HG03159 (cell line): ENCODE results near the gene TAF1C.
A peak's percentile ranks its signal among the peaks of the same experiment; 100 is the strongest.
"Not testable (repeated sequence)": the region's sequence is repeated elsewhere in the genome, so short reads cannot be mapped to it uniquely, and the experiment has no call there.

Experiments
- ATAC-seq: cut with Tn5 transposase; IDR thresholded peaks from one replicate; pipeline ENCODE4 v1.9.1; 2021; ENCODE audit warnings: mild to moderate bottlenecking, moderate library complexity; ENCODE audit not compliant: unreplicated experiment

TAF1C gene, protein sequence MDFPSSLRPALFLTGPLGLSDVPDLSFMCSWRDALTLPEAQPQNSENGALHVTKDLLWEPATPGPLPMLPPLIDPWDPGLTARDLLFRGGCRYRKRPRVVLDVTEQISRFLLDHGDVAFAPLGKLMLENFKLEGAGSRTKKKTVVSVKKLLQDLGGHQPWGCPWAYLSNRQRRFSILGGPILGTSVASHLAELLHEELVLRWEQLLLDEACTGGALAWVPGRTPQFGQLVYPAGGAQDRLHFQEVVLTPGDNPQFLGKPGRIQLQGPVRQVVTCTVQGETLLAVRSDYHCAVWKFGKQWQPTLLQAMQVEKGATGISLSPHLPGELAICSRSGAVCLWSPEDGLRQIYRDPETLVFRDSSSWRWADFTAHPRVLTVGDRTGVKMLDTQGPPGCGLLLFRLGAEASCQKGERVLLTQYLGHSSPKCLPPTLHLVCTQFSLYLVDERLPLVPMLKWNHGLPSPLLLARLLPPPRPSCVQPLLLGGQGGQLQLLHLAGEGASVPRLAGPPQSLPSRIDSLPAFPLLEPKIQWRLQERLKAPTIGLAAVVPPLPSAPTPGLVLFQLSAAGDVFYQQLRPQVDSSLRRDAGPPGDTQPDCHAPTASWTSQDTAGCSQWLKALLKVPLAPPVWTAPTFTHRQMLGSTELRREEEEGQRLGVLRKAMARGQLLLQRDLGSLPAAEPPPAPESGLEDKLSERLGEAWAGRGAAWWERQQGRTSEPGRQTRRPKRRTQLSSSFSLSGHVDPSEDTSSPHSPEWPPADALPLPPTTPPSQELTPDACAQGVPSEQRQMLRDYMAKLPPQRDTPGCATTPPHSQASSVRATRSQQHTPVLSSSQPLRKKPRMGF

DNA sequence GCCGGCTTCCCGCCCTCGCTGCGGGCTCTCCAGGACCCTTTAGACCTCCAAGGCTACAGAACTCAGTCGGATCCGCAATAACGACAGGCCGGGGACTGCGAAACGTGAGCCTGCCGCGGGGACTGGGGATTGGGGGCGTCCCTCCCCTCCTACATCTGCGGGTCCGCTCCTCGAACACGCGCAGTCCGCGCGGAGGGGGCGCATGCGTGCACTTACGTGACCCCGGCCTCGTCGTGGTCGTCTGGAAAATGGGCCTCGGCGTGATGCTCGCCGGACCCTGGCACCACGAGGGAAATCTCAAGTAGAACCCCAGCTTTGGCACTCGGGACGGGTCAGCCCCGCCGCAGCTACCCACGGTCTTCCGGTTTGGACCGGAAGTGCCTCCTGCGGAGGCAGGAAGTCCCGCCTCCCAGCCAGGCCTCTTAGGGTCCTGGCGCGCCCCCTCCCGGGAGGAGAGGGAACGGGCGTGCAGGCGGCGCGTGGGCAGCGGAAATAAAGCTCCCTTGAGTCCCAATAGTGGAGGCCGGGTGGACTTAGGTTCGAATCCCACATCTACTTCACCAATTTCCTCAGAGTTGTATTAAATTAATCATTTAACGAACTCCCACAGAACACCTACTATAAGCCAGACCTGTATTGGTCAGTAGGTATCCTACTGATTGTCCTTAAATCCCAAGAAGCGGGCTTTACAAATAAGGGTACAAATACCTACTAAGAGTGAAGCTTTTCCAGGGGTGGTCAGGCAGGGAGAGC is at the start of gene TAF1C:
TSS of gene TAF1C (minus strand) at position 373 of the 753 bp plus-strand sequence. CDS start 2,069 bp downstream, outside the sequence.
- peak; percentile 92 for ATAC-seq

DNA sequence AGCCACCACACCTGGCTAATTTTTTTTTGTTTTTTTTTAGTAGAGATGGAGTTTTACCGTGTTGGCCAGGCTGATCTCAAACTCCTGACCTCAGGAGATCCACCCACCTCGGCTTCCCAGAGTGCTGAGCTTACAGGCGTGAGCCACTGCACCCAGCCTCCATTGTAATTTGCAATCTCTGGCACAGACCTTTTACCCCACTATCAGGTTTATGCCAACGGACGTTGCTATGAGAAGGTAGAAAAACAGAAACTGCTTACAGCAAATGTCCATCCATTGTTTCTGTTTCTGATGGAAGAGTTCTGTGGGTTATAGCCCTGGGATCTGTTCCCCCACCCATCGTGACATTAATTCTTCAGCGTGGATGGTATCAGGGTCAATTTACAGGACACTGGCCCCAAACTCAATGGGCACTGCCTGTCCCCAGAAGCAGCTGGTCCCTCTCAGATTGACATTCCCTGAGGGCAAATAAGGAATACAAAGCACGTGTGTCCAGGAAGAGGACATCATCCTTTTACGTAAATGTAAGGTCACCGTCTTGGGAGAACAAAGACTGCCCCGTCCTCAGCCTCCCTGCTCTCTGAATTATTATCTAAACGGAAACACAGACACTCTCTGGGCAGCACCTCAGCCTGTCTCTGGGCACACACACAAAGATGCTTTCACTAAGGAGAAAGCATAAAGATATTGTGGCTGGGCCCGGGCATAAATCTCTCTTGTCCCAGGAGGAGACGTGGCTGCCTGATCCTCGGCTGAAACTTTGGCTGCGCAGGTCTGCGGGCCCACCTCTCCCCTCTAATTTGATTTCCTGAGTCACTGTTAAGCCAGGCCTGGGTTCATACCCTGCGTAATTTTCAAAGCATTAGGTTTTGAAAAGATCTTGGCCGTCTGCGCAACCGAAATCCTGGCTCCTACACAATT is 47.7 kb upstream of the TAF1C start:
- ATAC-seq: no peak

DNA sequence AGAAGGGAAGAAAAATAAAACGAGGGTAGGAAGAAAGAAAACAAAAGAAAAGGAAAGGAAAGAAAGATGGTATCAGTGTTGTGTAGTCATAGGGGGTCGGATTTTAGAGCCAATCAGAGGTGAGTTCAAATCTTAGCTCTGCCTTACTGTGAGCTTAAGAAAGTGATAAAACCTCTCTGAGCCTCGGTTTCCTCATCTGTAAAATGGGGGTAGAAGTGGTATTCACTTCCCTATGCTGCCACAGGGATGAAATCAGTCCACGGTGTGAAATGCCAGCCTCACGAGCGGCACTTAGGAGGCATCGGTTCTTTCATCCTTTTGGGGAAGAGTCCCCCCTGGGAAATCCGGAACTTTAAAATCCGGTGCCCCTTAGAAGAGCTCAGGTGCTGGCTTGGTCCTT is 46.9 kb upstream of the TAF1C start:
- ATAC-seq: no peak

DNA sequence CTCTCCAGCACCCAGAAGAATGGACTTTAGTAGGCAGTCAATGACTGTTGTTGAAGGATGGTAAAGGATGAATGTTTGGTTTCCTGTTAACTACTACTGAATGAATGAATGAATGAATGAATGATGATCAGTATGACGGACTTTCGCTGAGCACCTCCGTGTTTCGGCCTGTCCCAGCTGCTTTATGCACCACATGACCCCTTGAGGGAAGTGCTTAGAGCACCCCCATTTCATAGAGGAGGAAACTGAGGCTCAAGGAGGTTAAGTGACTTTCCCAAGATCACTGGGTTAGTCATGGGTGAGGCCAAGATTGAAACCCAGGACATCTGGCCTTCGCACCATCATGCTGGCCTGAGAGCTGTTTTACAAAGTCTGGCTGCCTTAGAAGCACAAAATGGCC is 46.1 kb upstream of the TAF1C start:
- ATAC-seq: no peak

DNA sequence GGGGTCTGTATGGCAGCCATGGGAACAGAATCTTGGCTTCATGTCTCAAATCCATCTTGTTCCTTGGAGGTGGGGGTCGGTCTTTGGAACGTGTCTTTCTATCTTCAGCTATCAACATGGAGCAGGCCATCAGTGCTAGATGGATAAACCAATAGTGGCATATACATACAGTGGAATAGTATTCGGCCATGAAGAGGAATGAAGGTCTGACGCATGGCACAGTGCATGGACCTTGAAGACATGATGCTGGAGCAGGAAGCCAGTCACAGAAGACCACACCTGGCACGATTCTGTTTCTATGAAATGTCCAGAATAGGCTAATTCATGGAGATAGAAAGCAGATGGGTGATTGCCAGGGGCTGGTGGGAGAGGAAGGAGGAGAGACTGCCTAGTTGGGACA is 45.2 kb upstream of the TAF1C start:
- ATAC-seq: no peak

DNA sequence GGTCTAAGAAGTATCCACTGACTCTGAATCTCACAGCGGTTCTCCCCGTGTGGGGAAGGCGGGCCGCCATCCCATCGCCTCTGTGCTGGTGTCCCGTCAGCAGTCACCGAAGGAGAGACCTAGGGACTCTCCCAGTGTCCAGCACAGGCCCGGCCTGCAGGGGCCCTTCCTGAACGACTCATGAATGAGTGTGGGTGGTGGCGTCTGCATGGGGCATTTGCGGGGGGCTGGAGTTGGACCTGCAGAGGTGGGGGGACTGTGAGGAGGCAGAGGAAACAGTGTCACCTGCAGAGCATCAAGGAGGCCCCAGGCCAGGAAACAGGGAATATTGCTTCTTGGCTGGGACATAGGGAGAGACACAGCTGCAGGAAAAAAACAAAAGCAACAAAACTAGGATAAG is 42.6 kb upstream of the TAF1C start:
- ATAC-seq: no peak

DNA sequence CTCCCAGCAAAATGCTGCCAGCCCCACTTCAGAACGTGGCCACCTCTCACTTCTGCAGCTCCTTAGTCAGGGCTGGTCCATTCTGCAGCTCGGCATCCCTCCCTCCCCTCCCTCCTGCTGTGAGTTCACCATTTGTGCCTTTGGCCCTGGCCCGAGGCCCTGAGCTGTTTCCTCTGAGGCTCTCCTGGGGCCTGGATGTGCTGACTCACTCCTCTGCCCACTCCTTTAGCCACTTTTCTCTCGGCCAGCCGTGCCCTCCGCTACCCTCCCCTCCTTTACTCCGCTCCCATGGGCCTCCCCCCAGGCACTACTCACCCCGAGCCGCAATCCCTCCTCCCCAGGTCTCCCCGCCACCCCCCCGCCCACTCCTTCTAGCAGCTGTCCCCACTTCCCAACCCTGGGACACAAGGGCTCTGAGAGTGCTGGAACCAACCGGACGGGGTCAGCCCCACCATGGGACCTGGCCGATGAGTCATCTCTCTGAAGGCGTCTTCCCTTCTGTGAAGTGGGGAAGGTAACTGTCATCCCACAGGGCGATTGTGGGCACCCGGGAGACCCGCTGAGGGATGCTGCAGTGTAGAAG is 41.5 kb upstream of the TAF1C start:
- ATAC-seq: no peak

DNA sequence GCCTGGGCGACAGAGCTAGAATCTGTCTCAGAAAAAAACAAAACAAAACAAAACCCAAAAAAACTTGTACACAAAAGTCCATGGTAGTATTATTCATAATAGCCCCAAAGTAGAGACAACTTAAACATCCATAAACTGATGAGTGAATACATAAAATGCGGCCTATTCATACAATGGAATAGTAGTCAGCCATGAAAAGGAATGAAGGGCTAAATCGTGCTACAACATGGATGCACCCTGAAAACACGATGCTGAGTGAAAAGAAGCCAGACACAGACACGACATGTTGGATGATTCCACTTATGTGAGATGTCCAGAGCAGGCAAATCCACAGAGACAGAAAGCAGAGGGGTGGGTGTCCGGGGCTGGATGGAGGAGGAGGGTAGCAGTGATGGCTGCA is 40.7 kb upstream of the TAF1C start:
- ATAC-seq: no peak

DNA sequence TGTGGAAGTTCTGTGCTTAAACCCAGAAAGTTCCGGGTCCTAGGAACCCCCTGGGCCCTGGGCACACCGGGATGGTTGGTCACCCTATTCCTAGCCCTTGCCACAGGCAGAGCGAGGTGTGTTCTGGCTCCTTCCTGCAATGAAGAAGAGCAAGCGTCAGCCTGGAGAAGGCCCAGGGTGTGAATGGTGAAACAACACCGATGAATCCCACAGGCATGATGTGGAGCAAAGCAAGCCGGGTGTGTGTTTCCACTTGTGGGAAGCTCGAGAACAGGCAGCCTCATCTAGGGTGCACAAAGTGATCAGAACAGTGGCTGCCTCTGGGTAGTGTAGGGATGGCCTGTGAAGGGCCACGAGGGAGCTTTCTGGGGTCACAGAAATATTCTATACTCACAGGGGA is 39.2 kb upstream of the TAF1C start:
- no peak for ATAC-seq

DNA sequence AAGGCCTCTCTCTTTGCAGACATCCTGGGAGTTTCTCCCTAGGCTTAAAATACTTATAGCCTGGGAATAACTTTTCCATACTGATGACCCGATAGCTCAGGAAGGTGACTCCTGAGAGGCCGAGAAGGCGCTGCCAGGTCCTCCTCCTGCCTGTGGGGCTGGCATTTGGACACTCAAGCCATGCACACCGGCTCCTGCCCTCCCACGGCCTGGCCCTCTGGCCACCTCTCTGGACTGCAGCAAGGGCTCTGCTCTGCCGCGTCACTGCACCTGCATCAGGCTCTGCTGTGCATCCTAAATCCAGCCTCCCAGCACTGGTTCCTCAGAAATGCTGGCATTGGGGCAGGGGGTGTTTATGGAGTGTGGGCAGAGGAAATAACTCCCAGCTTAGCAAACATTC is 38.7 kb upstream of the TAF1C start:
- no peak for ATAC-seq

DNA sequence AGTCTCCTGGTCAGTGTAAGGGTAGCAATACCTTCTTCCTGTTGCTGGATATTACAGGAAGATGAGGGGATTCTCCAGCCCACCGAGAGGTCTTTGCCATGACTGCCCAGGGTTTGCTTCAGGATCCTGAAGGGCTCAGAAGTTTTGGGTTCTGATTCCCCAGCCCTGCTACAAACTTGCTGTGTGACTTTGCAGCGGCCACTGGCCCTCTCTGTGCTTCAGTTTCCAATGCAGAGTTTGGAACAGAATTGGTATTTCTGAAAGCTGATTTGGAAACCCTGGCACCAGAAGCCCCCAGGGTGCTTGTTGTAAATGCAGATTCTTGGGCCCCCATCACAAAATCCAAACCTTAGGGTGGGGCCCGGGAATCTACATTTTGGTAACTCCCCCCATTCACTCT is 38.3 kb upstream of the TAF1C start:
- no peak for ATAC-seq

DNA sequence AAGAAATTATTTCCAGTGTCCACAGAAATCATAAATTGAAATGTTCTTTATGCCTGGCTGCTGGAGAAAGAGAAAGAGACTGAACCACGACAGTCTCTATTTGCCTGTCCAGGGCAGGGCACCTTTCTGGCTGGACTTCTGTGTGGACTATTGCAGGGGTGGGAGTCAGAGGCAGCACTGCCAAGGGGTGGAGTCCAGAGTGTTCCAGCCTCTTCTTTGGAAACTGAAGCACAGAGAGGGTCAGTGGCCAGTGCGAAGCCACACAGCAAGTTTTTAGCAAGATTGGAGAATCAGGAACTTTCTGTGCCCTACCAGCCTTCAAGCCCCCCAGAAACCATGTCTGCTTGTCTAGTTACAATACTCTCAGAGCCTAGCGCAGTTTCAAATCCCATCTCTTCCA is 37.7 kb upstream of the TAF1C start:
- no peak for ATAC-seq

DNA sequence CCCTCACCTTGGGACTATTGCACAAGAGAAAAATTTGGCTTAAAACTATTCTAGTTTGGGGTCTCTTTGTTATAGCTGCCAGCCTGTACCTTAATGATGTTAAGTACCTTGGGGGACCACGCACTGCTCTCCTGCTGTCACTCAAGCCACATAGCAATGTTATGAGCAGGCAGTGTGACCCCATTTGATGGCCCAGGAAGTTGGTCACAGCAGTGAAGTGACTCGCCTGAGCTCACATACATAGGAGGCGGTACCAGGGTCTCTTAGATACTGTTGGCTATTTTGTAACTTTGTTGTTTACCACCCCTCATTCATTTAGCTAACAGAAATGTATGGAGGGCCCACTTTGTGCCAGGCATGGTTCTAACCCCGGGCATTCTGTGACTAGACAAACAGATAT is 36.6 kb upstream of the TAF1C start:
- ATAC-seq: no peak

DNA sequence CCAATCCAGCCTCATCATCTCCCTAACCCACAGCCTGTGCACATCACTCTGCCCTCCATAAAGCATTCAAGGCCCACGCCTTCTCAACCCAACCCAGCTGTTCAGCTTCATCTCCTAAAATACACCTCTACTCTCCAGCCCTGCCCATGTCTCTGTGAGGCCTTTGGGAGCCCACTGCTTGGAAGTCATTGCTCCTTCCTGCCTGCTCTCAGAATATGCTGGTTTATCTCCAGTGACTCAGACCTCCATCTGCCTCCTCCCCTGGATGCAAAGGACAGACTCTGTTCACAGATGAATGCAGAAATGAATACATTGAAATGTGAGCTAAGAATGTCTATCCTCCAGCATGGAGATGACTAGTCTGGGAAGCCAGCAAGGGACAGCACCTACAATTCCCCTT is 34.0 kb upstream of the TAF1C start:
- ATAC-seq: no peak

DNA sequence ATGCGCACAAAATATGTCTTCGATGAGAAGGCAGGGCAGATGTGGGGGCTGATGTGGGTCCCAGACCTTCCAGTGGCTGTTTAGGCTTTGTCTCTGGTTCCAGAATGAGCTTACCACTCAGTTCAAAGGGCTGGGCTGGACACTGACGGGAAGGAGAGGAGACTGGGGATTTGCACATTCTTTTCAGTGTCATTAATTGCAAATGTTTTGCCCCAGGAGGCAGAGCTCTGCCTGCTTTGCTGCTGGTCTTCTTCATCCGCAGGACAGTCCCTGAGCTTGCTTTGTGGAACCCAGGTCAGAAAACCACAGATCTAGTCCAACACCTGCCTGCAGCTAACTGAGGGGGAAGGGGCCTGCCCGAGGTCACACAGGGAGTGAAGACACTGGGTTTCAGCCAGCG is 32.1 kb upstream of the TAF1C start:
- ATAC-seq: no peak

DNA sequence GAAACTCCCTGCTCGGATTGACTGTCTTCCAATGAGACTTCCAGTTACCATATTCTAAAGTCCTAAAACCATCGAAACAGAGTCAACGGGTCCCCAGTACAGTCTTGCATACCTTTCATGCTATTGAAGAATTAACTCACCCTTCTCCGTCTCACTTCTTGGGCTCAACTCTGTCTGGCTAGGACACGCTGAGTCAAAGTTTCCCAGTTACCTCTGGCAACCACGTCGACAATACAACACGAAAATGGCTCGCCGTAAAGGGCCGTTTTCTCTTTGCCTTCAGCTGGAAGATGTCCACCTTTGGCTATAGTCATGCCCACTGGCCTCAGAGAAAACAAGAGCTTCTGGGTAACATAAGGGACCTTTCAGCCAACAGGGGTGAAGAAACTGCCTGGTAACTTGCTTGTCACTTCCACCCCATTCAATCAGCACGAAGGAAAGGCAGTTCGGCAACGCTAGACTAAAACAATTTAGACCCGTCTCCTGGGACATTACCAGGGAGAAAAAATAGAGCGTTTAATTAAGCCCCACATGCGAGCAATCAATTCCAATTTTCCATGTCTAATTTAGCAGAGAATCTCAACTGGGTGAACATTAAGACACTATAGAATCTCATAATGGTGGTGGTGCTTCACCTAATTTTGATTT is 31.4 kb upstream of the TAF1C start:
- ATAC-seq: no peak

DNA sequence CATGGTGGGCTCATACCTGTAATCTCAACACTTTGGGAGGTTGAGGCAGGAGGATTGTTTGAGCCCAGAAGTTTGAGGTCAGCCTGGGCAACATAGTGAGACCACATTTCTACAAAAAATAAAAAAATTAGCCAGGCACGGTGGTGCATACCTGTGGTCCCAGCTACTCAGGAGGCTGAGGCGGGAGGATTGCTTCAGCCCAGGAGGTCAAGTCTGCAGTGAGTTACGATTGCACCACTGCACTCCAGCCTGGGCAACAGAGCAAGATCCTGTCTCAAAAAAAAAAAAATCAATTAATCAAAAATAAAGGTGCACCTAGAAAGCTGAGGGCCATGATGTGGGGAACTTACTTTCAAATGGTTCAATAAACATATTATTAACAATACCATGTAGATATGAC is 29.3 kb upstream of the TAF1C start:
- not testable (repeated sequence) for ATAC-seq

DNA sequence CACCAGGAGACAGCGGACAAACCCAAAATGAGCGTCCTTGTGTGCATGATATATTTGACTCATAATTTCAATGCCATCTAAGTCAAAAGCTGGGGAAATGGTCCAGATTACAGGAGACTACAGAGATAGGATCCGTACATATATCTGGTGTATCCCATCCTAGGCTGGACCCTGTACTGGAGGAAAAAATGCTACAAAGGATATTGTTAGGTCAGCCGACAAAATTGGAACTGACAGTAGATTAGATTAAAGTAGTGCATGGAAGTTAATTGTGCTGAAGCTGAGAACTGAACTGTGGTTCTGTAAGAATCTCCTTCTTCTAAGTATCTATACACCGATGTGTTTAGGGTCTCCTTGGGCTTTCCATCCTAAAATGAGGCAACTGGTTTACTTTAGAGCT is 28.7 kb upstream of the TAF1C start:
- ATAC-seq: no peak

DNA sequence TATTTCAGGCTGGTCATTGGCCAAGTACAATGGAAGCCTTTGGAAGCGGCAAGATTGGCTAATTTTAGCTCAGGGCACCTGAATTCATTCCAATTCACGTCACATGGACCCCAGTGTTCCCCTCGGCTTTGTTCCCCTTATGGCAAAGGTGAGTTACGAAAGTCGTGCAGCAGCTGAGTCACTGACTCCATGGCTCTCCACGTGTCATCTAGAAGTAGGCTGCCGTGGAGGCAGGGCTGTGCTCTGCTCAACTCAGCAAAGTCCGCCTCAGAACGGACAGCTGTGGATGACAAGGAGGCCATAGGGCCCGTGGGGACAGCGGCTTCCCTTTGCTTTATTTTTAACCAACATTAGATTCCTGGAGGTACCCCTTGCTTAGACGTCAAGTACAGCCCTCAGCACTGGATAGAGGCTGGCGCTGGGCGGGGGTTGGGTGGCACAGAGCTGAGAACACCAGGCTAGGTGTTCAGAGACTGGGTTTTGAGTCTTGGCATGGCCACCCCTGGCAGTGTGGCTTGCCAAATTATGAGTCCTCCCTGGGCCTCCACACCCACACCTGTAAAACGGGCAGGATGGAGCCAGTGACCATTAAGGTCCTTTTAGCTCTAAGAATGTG is 27.7 kb upstream of the TAF1C start:
- ATAC-seq: no peak
